Measurements from ENCODE around the gene PPIB. TPM values are rescaled to one million over a fixed set of nuclear protein-coding genes. Genes with fewer than 3 reads are reported as not detected.

PPIB gene
- total RNA-seq, 1 experiment from 2014 or later = 433 TPM

DNA sequence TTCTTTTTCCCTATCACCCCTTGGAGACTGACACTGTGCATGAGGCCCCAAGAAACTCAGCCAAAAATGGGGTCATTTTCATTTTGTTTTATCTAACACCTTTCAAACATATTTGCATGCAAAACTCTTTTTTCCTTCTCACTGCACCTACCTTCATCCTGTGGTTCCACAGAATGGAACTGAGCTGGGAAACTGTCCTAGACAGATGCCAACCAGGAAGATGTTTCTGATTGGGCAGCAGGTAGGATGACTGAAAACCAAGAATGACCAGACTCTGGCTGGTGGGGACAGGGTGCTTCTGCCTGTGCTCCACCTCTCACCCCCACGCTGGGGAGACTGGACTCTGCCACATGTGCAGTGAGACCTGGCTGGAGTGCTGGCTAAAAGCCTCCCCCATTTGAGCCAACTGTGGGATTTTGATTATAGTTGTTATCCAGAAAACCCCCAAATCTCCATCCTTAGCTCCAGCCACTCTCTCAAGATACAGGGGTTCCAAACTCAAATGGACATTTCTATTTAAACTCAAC is 5.2 kb downstream of the PPIB start:
- no peak for DNase-seq
- H3K4me1 ChIP-seq (ENCODE audit: insufficient read depth, low read length) = no peaks in the 10 kb centered on the region
- H4K91ac ChIP-seq (ENCODE audit: insufficient read length, low read depth, low read length) = no peak overlapping the region
- no peaks in the 10 kb centered on the region for H3K23me2 ChIP-seq (ENCODE audit: insufficient read length, low read depth, low read length, poor library complexity, severe bottlenecking)
- peaks cover 41 to 69% (median 56%) of the 10 kb centered on the region in 3 experiments; a peak in 6 of 7 replicates for H3K36me3 Mint-ChIP-seq (ENCODE audit: insufficient read depth in 1 of 3, low read depth in 3 of 3)
- no peak overlapping the region for H3K4me3 Mint-ChIP-seq
- no peaks in the 10 kb centered on the region for H4K20me1 ChIP-seq (ENCODE audit: control insufficient read depth, insufficient read depth, insufficient read length)
- H2AK5ac ChIP-seq (ENCODE audit: insufficient read length, low read length) = no peak overlapping the region
- no peak overlapping the region for H2BK120ac ChIP-seq (ENCODE audit: low read depth, low read length, poor library complexity, severe bottlenecking)
- no peak overlapping the region for H3K27ac ChIP-seq (ENCODE audit: insufficient read length, low read depth, low read length)
- no peaks in the 10 kb centered on the region for H3K9me3 ChIP-seq (ENCODE audit: control insufficient read depth, low read depth, low read length)
- H2AFZ ChIP-seq (ENCODE audit: low read length) = no peak overlapping the region
- no peak overlapping the region for H2BK12ac ChIP-seq (ENCODE audit: insufficient read length, low read depth, low read length)
- no peak overlapping the region for H4K8ac ChIP-seq (replicated peaks; ENCODE audit: insufficient read length, low read depth, low read length)
- H3K79me2 ChIP-seq (ENCODE audit: insufficient read depth, low read length) = no peaks in the 10 kb centered on the region; the same call in 1 of the 2 replicates
- no peak overlapping the region for H2BK15ac ChIP-seq (ENCODE audit: low read depth, low read length)
- no peak overlapping the region for H3K18ac ChIP-seq (ENCODE audit: insufficient read length, low read depth, low read length)
- no peak overlapping the region for H3K23ac ChIP-seq (ENCODE audit: insufficient read length, low read depth, low read length)
- H3K4me2 ChIP-seq (ENCODE audit: insufficient read depth, insufficient read length, low read length) = no peak overlapping the region
- H3K4ac ChIP-seq (ENCODE audit: low read depth, low read length) = no peak overlapping the region
- no peaks in the 10 kb centered on the region for H3K27me3 ChIP-seq (ENCODE audit: insufficient read depth, low read length)
- no peak overlapping the region for H3K27ac Mint-ChIP-seq
- H3K4me1 Mint-ChIP-seq = peaks cover 17 to 19% of the 10 kb centered on the region in 2 experiments
- H3K9me3 Mint-ChIP-seq = no peaks in the 10 kb centered on the region; a peak in 1 of 5 replicates
- H4K5ac ChIP-seq (ENCODE audit: insufficient read length, low read depth, low read length) = no peak overlapping the region
- no peak overlapping the region for H3T11ph ChIP-seq (ENCODE audit: low read length)
- H2BK20ac ChIP-seq (ENCODE audit: low read depth, low read length, poor library complexity, severe bottlenecking) = no peak overlapping the region
- H3K56ac ChIP-seq (ENCODE audit: insufficient read length, low read depth, low read length) = no peak overlapping the region
- no CpG with 5 or more reads among the region's 1 CpG for WGBS (ENCODE audit: extremely low coverage, insufficient read length, low lambda C conversion rate)
- no peak overlapping the region for H2BK5ac ChIP-seq (ENCODE audit: insufficient read length, low read length)
- no peak overlapping the region for H3K14ac ChIP-seq (ENCODE audit: insufficient read depth, low read length)
- H3K27me3 Mint-ChIP-seq (ENCODE audit: low read depth) = peaks cover 10% of the 10 kb centered on the region
- no peaks in the 10 kb centered on the region for H3K79me1 ChIP-seq (ENCODE audit: insufficient read depth, low read depth, low read length, poor library complexity, severe bottlenecking)
- H3K9ac ChIP-seq (ENCODE audit: extremely low read depth, insufficient read length, low read length) = no peak overlapping the region
- TF ChIP-seq, protein P1, sequence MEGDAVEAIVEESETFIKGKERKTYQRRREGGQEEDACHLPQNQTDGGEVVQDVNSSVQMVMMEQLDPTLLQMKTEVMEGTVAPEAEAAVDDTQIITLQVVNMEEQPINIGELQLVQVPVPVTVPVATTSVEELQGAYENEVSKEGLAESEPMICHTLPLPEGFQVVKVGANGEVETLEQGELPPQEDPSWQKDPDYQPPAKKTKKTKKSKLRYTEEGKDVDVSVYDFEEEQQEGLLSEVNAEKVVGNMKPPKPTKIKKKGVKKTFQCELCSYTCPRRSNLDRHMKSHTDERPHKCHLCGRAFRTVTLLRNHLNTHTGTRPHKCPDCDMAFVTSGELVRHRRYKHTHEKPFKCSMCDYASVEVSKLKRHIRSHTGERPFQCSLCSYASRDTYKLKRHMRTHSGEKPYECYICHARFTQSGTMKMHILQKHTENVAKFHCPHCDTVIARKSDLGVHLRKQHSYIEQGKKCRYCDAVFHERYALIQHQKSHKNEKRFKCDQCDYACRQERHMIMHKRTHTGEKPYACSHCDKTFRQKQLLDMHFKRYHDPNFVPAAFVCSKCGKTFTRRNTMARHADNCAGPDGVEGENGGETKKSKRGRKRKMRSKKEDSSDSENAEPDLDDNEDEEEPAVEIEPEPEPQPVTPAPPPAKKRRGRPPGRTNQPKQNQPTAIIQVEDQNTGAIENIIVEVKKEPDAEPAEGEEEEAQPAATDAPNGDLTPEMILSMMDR (conservative IDR thresholded peaks at IDR 0.05) = no peak
